HFF-Myc (cell line): ENCODE measurements around the gene DAB2.

Experiments used
- DNase-seq: peaks from one replicate; pipeline ENCODE4 v3.0.0-alpha.2; 2011; ENCODE audit warnings: low read depth; ENCODE audit errors: extremely low read depth
- H3K4me3 ChIP-seq: replicated peaks from 2 replicates; pipeline ENCODE4 v1.5.1; 2011; ENCODE audit warnings: low read depth, mild to moderate bottlenecking, control low read depth, low read length
- TF ChIP-seq, protein P1 (sequence below): IDR thresholded peaks from 2 replicates; pipeline ENCODE4 v1.5.1; 2012; ENCODE audit warnings: mild to moderate bottlenecking, low read depth, low read length, control low read depth; ENCODE audit errors: missing control alignments

The DAB2 gene

DNA sequence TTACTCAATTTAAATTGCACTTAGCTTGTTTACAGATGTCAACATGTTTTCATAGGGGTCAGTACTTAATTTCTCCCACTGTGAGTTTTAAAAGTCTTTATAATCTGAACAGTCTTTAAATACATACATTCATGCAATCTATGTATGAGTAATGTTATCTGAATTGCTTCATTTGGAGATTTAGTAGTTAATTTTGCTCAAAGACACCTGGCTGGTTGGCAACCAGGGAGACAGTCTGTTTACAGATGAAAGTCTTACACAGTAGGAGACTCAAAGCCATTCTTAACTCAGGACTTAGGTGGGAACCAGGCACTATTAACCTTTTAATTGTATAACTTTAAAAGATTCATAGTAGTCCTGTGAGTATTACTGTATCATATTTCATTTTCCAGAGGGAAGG, 29.3 kb downstream of the DAB2 start:
- no peak for DNase-seq
- TF ChIP-seq, protein P1, sequence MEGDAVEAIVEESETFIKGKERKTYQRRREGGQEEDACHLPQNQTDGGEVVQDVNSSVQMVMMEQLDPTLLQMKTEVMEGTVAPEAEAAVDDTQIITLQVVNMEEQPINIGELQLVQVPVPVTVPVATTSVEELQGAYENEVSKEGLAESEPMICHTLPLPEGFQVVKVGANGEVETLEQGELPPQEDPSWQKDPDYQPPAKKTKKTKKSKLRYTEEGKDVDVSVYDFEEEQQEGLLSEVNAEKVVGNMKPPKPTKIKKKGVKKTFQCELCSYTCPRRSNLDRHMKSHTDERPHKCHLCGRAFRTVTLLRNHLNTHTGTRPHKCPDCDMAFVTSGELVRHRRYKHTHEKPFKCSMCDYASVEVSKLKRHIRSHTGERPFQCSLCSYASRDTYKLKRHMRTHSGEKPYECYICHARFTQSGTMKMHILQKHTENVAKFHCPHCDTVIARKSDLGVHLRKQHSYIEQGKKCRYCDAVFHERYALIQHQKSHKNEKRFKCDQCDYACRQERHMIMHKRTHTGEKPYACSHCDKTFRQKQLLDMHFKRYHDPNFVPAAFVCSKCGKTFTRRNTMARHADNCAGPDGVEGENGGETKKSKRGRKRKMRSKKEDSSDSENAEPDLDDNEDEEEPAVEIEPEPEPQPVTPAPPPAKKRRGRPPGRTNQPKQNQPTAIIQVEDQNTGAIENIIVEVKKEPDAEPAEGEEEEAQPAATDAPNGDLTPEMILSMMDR = no peak
- H3K4me3 ChIP-seq = no peak overlapping the region

DNA sequence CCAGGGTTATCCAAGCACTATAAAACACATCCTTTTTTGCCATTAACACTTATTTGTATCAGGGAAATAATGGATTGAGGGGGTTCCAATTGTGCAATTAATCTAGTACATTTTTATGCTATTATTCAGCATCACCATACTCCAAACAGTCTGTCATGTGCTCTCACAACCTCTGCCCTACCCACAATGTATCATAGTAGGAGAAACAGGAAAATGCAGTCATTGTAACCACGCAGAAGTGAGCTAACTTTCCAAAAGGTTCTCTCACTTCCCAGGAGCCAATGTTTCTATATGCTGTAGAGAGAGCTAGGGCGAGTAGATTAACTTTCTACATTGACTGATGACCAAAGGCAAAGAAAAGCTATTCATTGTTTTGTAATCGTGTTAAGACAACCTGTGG, 29.8 kb downstream of the DAB2 start:
- H3K4me3 ChIP-seq = no peak overlapping the region
- DNase-seq = no peak
- TF ChIP-seq, protein P1 = no peak

DNA sequence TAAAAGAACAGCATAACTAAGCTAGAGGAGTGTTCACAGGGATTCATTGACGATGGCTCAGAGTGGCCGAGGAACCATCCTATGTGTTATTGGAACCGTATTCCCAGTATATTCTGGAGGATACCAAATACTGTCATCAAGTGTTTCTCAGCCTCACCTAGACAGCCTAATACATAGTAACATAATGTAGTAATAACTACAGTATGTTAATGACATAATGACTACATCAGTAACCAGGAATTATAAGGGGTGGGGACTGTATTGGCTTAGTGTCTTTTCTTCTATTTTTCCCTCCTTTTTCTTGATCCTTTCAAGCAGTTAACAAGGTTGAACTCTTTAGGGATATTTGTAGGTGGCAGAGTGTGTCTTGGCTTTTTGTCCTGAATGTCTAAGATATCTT, 33.8 kb downstream of the DAB2 start:
- no peak overlapping the region for H3K4me3 ChIP-seq
- DNase-seq = no peak
- TF ChIP-seq, protein P1 = no peak

DNA sequence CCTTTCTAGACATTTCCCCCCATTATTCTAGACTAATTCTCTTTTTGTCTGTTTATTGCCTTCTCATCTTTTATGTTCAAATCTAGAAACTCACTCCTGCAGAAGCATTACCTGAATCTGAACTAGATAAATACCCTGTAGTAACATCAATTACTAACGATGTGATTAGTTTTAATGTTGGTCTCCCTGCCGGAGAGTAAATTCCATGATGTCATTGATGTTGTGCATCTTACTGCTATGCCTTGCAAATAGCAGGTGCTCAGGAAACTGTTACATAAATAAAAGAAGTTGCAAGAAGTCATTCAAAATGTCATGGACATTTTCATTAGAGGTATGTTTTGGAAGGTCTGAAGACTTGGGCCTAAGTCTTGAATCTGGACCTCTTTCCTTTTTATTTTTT, 37.5 kb downstream of the DAB2 start:
- TF ChIP-seq, protein P1 = no peak
- H3K4me3 ChIP-seq = no peak overlapping the region
- no peak for DNase-seq

DNA sequence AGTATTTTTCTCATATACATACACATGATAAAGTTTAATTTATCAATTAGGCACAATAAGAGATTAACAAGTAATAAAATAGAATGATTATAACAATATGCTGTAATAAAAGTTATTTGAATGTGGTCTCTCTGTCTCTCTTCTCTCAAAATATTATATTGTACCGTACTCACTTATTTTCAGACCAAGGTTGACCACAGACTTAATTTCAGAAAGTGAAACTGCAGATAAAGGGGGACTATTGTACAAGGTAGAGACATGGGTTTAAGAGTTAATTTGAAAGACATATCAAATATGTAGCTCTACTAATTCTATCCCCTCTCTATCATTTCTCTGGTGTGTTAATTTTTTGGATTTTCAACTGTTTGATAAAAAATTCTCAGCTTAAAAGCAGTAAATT, 40.5 kb downstream of the DAB2 start:
- TF ChIP-seq, protein P1 = no peak
- DNase-seq = no peak
- H3K4me3 ChIP-seq = no peak overlapping the region

DNA sequence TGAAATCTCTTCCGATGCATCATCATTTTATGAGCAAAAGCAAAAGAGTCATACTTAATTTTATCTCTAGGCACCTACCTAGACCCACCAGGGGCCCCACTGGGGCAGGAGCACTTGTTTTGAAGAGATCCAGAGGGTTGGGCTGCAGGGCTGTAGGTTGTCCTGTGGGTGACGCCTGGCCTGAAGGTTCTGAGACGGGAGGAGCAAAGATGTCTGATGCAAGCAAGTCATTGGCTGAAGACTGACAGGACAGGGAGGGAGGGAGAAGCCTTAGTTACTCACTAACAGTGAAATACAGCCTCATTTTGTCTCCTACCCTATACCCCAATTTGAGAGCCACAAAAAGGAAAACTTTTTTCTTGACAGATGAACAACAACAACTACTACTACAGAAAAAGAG, 43.4 kb downstream of the DAB2 start:
- no peak overlapping the region for H3K4me3 ChIP-seq
- no peak for DNase-seq
- TF ChIP-seq, protein P1 = no peak

DNA sequence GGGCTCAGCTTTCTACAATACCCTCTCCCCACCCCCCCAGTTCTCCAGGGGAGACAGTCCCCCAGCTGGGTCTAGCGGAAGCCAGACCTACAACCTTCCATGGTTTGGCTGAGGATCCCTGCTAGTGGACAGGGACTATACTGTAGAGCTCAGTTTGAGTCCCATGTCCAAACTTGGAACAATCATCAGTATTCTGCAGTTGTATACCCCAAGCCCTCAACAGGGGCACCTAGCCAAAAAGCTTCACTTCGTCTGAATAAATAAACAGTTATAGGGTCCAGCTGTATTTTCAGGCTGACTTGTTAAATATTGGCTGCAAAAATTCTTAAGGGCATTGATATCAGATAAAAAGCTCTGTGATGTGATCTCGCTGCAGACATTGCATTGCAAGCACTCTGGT, 45.1 kb downstream of the DAB2 start:
- no peak overlapping the region for H3K4me3 ChIP-seq
- no peak for DNase-seq
- TF ChIP-seq, protein P1 = no peak
